Prostate gland (tissue), 2 donors: ENCODE results near the gene SERINC1. TPM values are rescaled to one million over a fixed set of nuclear protein-coding genes. Genes with fewer than 3 reads are reported as not detected.
"Not testable (repeated sequence)": the region's sequence is repeated elsewhere in the genome, so short reads cannot be mapped to it uniquely, and the experiment has no call there.

Experiments used
- DNase-seq: peaks from one replicate; pipeline ENCODE4 v3.0.0-alpha.2; 2019; ENCODE audit warnings: low spot score
- H3K27ac ChIP-seq, 2 donors: fragments of 200-600 bp; sonication (generic); 2 replicates each; pipeline ENCODE4 v1.5.1; 2017 to 2019
- H3K27me3 ChIP-seq: fragments of 200-600 bp; sonication (generic); replicated peaks from 2 replicates; pipeline ENCODE4 v1.5.1; 2019; ENCODE audit not compliant: insufficient read depth
- H3K36me3 ChIP-seq, 2 donors: fragments of 200-600 bp; sonication (generic); 1 replicate in 1 of 2; 2 replicates in 1 of 2; pipeline versions ENCODE4 v1.5.1 to v1.8.1; 2017 to 2019
- H3K4me1 ChIP-seq: fragments of 200-600 bp; sonication (generic); replicated peaks from 2 replicates; pipeline ENCODE4 v1.5.1; 2019
- H3K4me3 ChIP-seq, 2 donors: fragments of 200-600 bp; sonication (generic); 2 replicates each; pipeline ENCODE4 v1.5.1; 2017 to 2019
- H3K9me3 ChIP-seq: fragments of 200-600 bp; sonication (generic); 2 replicates; pipeline ENCODE4 v1.5.1; 2017
- POLR2A ChIP-seq: fragments of 450-650 bp; IDR thresholded peaks from one replicate; pipeline ENCODE4 v1.6.1; 2016; ENCODE audit warnings: antibody characterized with exemption, mild to moderate bottlenecking
- POLR2AphosphoS5 ChIP-seq: sonication (generic); formaldehyde crosslinking; IDR thresholded peaks from one replicate; pipeline ENCODE4 v1.6.1; 2017; ENCODE audit warnings: antibody characterized with exemption
- WGBS: methylation state at CpG from one replicate; pipeline ENCODE4 v1.1.5; 2018; 5-methylcytosine and 5-hydroxymethylcytosine counted together
- intact Hi-C: fragments of 100-400 bp; cut with DNase I; formaldehyde crosslinking; loops from one replicate; pipeline ENCODE4 v1.14.2; 2022
- total RNA-seq, 2 donors: library from RNA; depleted of rRNA; stranded (reverse); fragments of >200 nt; gene quantifications; one replicate each; pipeline ENCODE4 v1.1.0, GENCODE V29; 2016
- TF ChIP-seq, protein P1 (sequence below), 4 experiments: fragments of 200-600 bp in 2 of 4; fragments of 450-650 bp in 2 of 4; sonication (generic) in 2 of 4; IDR thresholded peaks; 1 replicate in 3 of 4; 2 replicates in 1 of 4; pipeline ENCODE4 v1.5.1; 2016 to 2019; ENCODE audit warnings: antibody characterized with exemption in 4 of 4, mild to moderate bottlenecking in 2 of 4, moderate library complexity in 2 of 4

Gene SERINC1
- total RNA-seq, 2 donors from 2014 or later: 159 to 165 TPM

DNA sequence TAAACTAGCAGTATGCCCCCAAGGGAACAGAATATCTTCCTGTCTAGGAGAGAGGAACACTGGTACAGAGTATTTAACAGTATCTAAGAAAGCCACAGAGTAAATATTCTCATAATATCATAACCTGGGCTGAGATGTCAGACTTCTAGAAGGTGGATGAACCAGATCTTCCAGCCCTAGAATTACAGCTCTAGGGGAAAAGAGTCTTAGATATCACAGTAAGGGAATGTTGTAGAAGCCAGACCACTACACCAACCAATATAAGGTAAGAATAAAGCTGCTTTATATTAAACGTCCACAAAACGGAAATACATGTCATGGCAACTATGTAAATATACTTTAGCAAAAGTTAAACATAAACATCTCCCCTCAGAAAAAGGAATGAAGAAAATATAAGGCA lies 12.4 kb downstream of the SERINC1 start:
- TF ChIP-seq, protein P1, sequence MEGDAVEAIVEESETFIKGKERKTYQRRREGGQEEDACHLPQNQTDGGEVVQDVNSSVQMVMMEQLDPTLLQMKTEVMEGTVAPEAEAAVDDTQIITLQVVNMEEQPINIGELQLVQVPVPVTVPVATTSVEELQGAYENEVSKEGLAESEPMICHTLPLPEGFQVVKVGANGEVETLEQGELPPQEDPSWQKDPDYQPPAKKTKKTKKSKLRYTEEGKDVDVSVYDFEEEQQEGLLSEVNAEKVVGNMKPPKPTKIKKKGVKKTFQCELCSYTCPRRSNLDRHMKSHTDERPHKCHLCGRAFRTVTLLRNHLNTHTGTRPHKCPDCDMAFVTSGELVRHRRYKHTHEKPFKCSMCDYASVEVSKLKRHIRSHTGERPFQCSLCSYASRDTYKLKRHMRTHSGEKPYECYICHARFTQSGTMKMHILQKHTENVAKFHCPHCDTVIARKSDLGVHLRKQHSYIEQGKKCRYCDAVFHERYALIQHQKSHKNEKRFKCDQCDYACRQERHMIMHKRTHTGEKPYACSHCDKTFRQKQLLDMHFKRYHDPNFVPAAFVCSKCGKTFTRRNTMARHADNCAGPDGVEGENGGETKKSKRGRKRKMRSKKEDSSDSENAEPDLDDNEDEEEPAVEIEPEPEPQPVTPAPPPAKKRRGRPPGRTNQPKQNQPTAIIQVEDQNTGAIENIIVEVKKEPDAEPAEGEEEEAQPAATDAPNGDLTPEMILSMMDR (IDR thresholded peaks at IDR 0.05): no peak
- TF ChIP-seq POLR2AphosphoS5 (no peak), POLR2A (no peak)
- Histone ChIP-seq H3K27me3 (no peaks in the 10 kb centered on the region), H3K36me3 (no peaks in the 10 kb centered on the region), H3K4me3 (no peak overlapping the region), H3K4me1 (peaks cover 8% of the 10 kb centered on the region), H3K9me3 (no peaks in the 10 kb centered on the region), H3K27ac (no peak overlapping the region)
- intact Hi-C loops: no loop called here
- 36% methylated on average over 2 of the region's 2 CpGs for WGBS
- no peak for DNase-seq

DNA sequence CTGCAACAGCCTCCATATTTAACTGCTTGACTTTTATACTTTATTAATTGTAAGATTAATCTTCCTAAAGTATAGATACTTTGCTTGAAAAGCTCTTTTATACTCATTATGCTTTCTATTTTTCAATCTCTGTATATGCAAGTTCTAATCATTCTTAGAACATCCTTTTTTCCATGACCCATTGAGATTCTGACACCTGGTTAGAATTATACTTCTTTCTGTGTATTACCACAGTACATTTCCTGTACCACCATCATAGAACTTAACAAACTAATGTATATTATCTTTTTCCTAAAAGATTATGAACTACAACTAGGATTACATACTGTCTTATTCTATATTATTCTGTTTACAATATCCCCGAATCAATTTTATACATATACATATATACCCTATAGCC lies 13.5 kb downstream of the SERINC1 start:
- TF ChIP-seq POLR2A (no peak), POLR2AphosphoS5 (no peak)
- TF ChIP-seq, protein P1 (IDR thresholded peaks at IDR 0.05): no peak
- peaks cover 4% of the 10 kb centered on the region for H3K4me1 ChIP-seq
- H3K36me3 ChIP-seq: no peaks in the 10 kb centered on the region
- WGBS: 94% methylated on average over 1 of the region's 1 CpG
- intact Hi-C loops: no loop called here
- no peak overlapping the region for H3K4me3 ChIP-seq
- no peak overlapping the region for H3K27ac ChIP-seq
- H3K9me3 ChIP-seq: no peaks in the 10 kb centered on the region
- H3K27me3 ChIP-seq: no peaks in the 10 kb centered on the region
- DNase-seq: no peak

DNA sequence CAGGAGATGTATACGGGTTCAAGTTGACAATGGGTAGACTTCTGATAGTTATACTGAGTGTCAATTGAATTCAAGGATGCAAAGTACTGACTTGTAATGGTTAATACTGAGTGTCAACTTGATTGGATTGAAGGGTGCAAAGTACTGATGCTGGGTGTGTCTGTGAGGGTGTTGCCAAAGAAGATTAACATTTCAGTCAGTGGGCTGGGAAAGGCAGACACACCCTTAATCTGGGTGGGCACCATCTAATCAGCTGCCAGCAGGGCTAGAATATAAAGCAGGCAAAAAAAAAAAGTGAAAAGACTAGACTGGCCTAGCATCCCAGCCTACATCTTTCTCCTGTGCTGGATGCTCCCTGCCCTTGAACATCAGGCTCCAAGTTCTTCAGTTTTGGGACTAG lies 16.5 kb downstream of the SERINC1 start:
- H3K4me1 ChIP-seq, H3K9me3 ChIP-seq, intact Hi-C loops, H3K36me3 ChIP-seq, H3K27ac ChIP-seq, H3K27me3 ChIP-seq, H3K4me3 ChIP-seq, DNase-seq: not testable (repeated sequence)
- WGBS: 98% methylated on average over 1 of the region's 1 CpG

DNA sequence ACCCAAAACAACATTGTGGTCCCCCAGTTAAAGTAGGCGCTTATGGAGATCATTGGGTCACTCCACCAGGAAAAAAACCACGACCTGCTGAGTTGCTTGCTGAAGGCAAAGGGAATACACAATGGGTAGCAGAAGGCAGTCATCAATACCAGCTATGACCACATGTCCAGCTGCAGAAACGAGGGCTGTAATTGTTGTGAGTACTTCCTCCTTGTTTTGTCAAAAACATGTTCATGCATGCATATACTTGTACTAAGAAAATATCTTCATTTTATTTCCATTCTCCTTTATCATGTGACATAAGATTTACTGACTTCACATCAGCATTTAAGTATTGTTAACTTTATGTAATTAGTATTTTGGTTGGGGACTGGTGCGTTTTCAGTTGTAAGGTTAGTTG lies 16.9 kb downstream of the SERINC1 start:
- intact Hi-C loops: no loop called here
- Histone ChIP-seq H3K36me3 (peaks cover 0 to 10% of the 10 kb centered on the region in 2 donors), H3K4me3 (no peak overlapping the region), H3K4me1 (no peaks in the 10 kb centered on the region), H3K27me3 (no peaks in the 10 kb centered on the region), H3K9me3 (no peaks in the 10 kb centered on the region), H3K27ac (no peak overlapping the region)
- DNase-seq: no peak
- TF ChIP-seq POLR2A: no peak
- TF ChIP-seq POLR2AphosphoS5: no peak
- TF ChIP-seq, protein P1 (IDR thresholded peaks at IDR 0.05): no peak
- 84% methylated on average over 4 of the region's 4 CpGs for WGBS

DNA sequence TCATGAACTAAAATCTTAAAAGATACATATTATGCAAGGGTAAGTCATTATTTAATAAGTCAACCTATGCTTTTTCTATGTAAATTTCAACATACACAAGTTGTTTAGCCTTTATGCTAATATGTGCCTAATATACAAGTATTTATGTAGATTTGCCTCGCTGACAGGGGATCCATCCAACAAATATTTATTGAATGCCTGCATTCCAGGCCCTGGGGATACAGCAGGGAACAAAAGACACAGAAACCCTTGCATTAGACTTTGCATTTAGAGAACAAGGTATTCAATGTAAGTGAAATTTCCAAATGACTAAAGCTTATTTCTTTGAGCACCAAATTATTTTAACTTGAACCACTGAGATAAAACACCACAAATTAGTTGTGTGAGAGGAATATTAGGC lies 19.1 kb downstream of the SERINC1 start:
- no peak overlapping the region for H3K27ac ChIP-seq
- WGBS: 48% methylated on average over 1 of the region's 1 CpG
- peaks cover 0 to 10% of the 10 kb centered on the region in 2 donors for H3K36me3 ChIP-seq
- H3K4me3 ChIP-seq: no peak overlapping the region
- no peak for TF ChIP-seq POLR2AphosphoS5
- no peak for TF ChIP-seq POLR2A
- TF ChIP-seq, protein P1 (IDR thresholded peaks at IDR 0.05): no peak
- no peaks in the 10 kb centered on the region for H3K9me3 ChIP-seq
- no peaks in the 10 kb centered on the region for H3K27me3 ChIP-seq
- DNase-seq: no peak
- no peaks in the 10 kb centered on the region for H3K4me1 ChIP-seq
- intact Hi-C loops: no loop called here
